Hematopoietic multipotent progenitor cell (in vitro differentiated cells): Measurements from ENCODE around the gene INCENP. TPM values are rescaled to one million over a fixed set of nuclear protein-coding genes. Genes with fewer than 3 reads are reported as not detected.

Source experiments
- DNase-seq, 3 donors: peaks; one replicate each; pipeline ENCODE4 v3.0.0-alpha.2; 2011 to 2015; ENCODE audit warnings: low read depth in 2 of 3, low spot score in 2 of 3
- total RNA-seq: library from RNA; depleted of rRNA; stranded (reverse); fragments of >200 nt; gene quantifications from one replicate; pipeline ENCODE4 v1.2.3, GENCODE V29; 2012

Gene INCENP
- total RNA-seq, 1 donor: 27.7 TPM

GRCh38 chr11:62124186-62125113 is 639 bp downstream of the INCENP start:
- DNase-seq: no peak

- no peak for DNase-seq
Observed at GRCh38 chr11:62125316-62125715, 1.5 kb downstream of the INCENP start.

- no peak for DNase-seq
Observed at GRCh38 chr11:62125881-62126280, 2.1 kb downstream of the INCENP start.

- DNase-seq: no peak
Observed at GRCh38 chr11:62127426-62127825, 3.6 kb downstream of the INCENP start.

- DNase-seq: no peak
Observed at GRCh38 chr11:62127941-62128770, 4.3 kb downstream of the INCENP start.

GRCh38 chr11:62128835-62129234 is 5.0 kb downstream of the INCENP start:
- DNase-seq: no peak

- no peak for DNase-seq
Observed at GRCh38 chr11:62129590-62130282, 5.9 kb downstream of the INCENP start.

GRCh38 chr11:62130283-62131169 is 6.7 kb downstream of the INCENP start:
- no peak for DNase-seq

GRCh38 chr11:62131170-62131464 is 7.3 kb downstream of the INCENP start:
- DNase-seq: no peak

- DNase-seq: no peak
Observed at GRCh38 chr11:62132191-62132590, 8.4 kb downstream of the INCENP start.

GRCh38 chr11:62132689-62133293 is 9.0 kb downstream of the INCENP start:
- DNase-seq: no peak

- DNase-seq: no peak
Observed at GRCh38 chr11:62133328-62134065, 9.7 kb downstream of the INCENP start.

- DNase-seq: no peak
Observed at GRCh38 chr11:62137276-62137861, 13.6 kb downstream of the INCENP start.

- no peak for DNase-seq
Observed at GRCh38 chr11:62137881-62138629, 14.2 kb downstream of the INCENP start.

- DNase-seq: no peak
Observed at GRCh38 chr11:62138630-62139425, 15.0 kb downstream of the INCENP start.

GRCh38 chr11:62139526-62140303 is 15.9 kb downstream of the INCENP start:
- DNase-seq: no peak
